ENCODE measurements around the gene LRG1.

DNA sequence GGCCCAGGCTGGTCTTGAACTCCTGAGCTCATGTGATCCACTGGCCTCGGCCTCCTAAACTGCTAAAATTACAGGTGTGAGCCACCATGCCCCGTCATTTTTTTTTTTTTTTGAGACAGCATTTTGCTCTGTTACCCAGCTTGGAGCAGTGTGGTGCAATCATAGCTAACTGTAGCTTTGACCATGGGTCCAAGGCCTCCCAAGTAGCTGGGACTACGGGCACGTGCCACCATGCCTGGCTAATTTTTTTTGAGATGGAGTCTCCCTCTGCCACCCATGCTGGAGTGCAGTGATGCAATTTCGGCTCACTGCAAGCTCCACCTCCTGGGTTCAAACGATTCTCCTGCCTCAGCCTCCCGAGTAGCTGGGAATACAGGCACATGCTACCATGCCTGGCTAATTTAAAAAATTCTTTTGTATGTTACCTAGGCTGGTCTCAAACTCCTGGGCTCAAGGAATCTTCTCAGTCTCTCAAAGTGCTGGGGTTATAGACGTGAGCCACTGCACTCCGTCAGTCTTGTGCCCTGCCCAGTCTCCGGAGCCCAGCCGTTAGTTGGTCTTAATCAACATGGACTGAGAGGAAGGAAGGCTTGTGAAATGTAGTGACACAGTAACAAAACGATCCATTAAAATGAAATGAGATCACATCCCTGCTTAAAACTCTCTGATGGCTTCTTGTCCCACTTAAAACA lies 1.4 kb upstream of the LRG1 start:
- TF ChIP-seq POLR2AphosphoS5 (IDR thresholded peaks at IDR 0.05; ENCODE audit: low read depth, low read length), result no peak
- no peak for TF ChIP-seq TAF1 (IDR thresholded peaks at IDR 0.05; ENCODE audit: borderline replicate concordance, insufficient read depth, low read length)
- TF ChIP-seq SIN3A (IDR thresholded peaks at IDR 0.05; ENCODE audit: borderline replicate concordance, insufficient read depth, low read length), result no peak
- no peak for TF ChIP-seq FOXP2 (optimal IDR thresholded peaks at IDR 0.05; ENCODE audit: borderline replicate concordance, extremely low read depth, extremely low read length, insufficient read depth)

Data from PFSK-1 (cell line).